ENCODE data around the gene TRAPPC4. TPM values are rescaled to one million over a fixed set of nuclear protein-coding genes. Genes with fewer than 3 reads are reported as not detected.

The TRAPPC4 gene
- total RNA-seq, 2 donors from 2014 or later: 60.0 to 66.8 TPM

DNA sequence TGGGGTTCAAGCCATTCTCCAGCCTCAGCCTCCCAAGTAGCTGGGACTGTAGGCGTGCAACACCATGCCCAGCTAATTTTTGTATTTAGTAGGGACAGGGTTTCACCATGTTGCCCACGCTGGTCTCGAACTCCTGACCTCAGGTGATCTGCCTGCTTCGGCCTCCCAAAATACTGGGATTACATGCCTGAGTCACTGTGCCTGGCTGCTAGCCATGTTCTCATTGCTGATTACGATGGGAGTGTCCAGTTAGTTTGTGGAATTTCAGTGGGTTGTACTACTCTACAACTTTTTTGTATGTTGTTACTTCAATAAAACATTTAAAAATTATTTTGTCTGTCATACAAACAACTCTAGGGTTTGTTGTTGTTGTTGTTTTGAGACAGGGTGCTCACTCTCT lies 44.2 kb downstream of the TRAPPC4 start:
- Mint-ChIP-seq H3K4me1 (peaks cover 8% of the 10 kb centered on the region), H3K27ac (no peak overlapping the region), H3K9me3 (peaks cover 6% of the 10 kb centered on the region), H3K27me3 (ENCODE audit: insufficient read depth) (no peaks in the 10 kb centered on the region), H3K36me3 (ENCODE audit: low read depth) (peaks cover 6% of the 10 kb centered on the region), H3K4me3 (no peak overlapping the region)
- H3K9ac ChIP-seq (ENCODE audit: extremely low read depth, low read length, poor library complexity, severe bottlenecking): no peak overlapping the region
- TF ChIP-seq, protein P1, sequence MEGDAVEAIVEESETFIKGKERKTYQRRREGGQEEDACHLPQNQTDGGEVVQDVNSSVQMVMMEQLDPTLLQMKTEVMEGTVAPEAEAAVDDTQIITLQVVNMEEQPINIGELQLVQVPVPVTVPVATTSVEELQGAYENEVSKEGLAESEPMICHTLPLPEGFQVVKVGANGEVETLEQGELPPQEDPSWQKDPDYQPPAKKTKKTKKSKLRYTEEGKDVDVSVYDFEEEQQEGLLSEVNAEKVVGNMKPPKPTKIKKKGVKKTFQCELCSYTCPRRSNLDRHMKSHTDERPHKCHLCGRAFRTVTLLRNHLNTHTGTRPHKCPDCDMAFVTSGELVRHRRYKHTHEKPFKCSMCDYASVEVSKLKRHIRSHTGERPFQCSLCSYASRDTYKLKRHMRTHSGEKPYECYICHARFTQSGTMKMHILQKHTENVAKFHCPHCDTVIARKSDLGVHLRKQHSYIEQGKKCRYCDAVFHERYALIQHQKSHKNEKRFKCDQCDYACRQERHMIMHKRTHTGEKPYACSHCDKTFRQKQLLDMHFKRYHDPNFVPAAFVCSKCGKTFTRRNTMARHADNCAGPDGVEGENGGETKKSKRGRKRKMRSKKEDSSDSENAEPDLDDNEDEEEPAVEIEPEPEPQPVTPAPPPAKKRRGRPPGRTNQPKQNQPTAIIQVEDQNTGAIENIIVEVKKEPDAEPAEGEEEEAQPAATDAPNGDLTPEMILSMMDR (conservative IDR thresholded peaks at IDR 0.05): no peak
- 95 to 100% methylated on average over 3 to 5 of the region's 5 CpGs for WGBS, 2 experiments (ENCODE audit: insufficient coverage in 1 of 2, insufficient read length in 1 of 2)
- no peak overlapping the region for H3K4me3 ChIP-seq (ENCODE audit: low read length)
- H3K27ac ChIP-seq (ENCODE audit: low read depth, low read length): no peak overlapping the region
- no peaks in the 10 kb centered on the region for H3K9me3 ChIP-seq (ENCODE audit: control insufficient read depth, low read length)
- H3K4me1 ChIP-seq (ENCODE audit: control insufficient read depth, insufficient read depth, low read length): no peaks in the 10 kb centered on the region
- no peaks in the 10 kb centered on the region for H3K27me3 ChIP-seq (ENCODE audit: control insufficient read depth, insufficient read depth, low read length, poor library complexity, severe bottlenecking)
- H3K36me3 ChIP-seq (ENCODE audit: control insufficient read depth, insufficient read depth, low read length): no peaks in the 10 kb centered on the region
- DNase-seq: no peak

DNA sequence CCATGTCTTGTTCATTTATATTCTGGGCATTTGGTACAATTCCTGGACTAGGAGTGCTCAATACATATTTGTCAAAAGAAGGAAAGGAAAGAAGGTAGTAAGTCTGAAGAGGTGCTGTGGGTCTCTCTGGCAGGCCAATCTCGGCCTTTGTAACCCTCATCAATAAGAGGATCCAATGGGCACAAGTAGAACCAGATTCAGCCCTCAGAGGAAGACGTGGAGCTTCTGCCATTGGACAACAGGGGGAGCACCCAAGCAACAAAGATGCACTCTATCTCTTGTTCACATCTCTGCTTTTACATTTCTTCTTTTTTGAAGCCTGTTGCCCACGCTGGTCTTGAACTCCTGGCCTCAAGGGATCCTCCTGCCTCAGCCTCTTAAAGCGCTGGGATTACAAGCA lies 46.8 kb downstream of the TRAPPC4 start:
- no peak overlapping the region for H3K27ac ChIP-seq (ENCODE audit: low read depth, low read length)
- H3K4me1 ChIP-seq (ENCODE audit: control insufficient read depth, insufficient read depth, low read length): no peaks in the 10 kb centered on the region
- 57 to 64% methylated on average over 4 of the region's 4 CpGs for WGBS, 2 experiments (ENCODE audit: insufficient coverage in 1 of 2, insufficient read length in 1 of 2)
- Mint-ChIP-seq H3K36me3 (ENCODE audit: low read depth) (peaks cover 11% of the 10 kb centered on the region), H3K4me3 (no peak overlapping the region), H3K9me3 (no peaks in the 10 kb centered on the region), H3K27me3 (ENCODE audit: insufficient read depth) (no peaks in the 10 kb centered on the region), H3K27ac (no peak overlapping the region), H3K4me1 (peaks cover 5% of the 10 kb centered on the region)
- TF ChIP-seq, protein P1 (conservative IDR thresholded peaks at IDR 0.05): peak; percentile 70
- no peak overlapping the region for H3K4me3 ChIP-seq (ENCODE audit: low read length)
- no peak overlapping the region for H3K9ac ChIP-seq (ENCODE audit: extremely low read depth, low read length, poor library complexity, severe bottlenecking)
- no peaks in the 10 kb centered on the region for H3K9me3 ChIP-seq (ENCODE audit: control insufficient read depth, low read length)
- peak; percentile 74 for DNase-seq
- no peaks in the 10 kb centered on the region for H3K27me3 ChIP-seq (ENCODE audit: control insufficient read depth, insufficient read depth, low read length, poor library complexity, severe bottlenecking)
- H3K36me3 ChIP-seq (ENCODE audit: control insufficient read depth, insufficient read depth, low read length): peaks cover 10% of the 10 kb centered on the region

DNA sequence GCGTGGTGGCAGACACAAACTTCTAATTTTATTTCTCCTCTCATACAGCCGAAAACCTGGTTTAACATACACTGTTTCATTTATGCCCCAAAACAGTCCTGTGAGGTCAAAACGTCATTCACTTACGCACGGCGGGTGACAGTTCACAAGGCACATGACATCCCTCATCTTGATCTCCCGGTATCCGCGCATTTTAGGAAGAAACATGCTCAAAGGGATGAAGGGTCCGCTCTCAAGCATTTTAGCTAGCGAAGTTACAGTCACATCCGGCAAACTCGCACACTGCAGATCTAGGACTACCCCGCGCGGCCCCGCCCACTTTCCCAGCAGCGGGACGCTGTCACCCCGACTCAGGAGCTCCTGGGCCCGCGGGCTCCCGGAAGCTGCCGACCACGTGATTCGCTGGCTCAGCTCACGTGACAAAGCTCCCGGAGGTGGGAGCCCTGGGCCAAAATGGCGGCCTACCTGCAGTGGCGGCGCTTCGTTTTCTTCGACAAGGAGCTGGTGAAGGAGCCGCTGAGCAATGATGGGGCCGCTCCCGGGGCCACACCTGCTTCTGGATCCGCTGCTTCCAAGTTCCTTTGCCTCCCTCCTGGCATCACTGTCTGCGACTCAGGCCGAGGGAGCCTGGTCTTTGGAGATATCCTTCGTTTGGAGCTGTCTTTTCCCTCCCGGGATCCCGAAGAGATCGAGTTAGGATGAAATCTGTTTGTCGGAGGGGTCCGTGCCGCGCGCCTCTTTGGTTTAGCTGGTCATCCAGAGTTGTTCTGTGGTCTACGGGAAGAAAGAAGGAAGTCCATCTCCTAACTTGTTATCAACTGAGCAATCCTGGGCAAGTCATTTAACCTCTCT lies 49.0 kb downstream of the TRAPPC4 start, which contains the start of gene VPS11:
Gene VPS11, plus strand, starts transcription at position 448 of the 852 bp plus-strand sequence. Its CDS starts 6 bp downstream, at position 454.
- H3K27ac Mint-ChIP-seq: peak within 1 kb of the TSS; percentile 98
- peak within 1 kb of the TSS; percentile 95 for H3K4me3 ChIP-seq (ENCODE audit: low read length)
- peaks cover 26% of the 10 kb centered on the region for H3K36me3 ChIP-seq (ENCODE audit: control insufficient read depth, insufficient read depth, low read length)
- TF ChIP-seq, protein P1 (conservative IDR thresholded peaks at IDR 0.05): no peak
- H3K9ac ChIP-seq (ENCODE audit: extremely low read depth, low read length, poor library complexity, severe bottlenecking): peak within 1 kb of the TSS; percentile 90
- H3K36me3 Mint-ChIP-seq (ENCODE audit: low read depth): peaks cover 24% of the 10 kb centered on the region
- no peaks in the 10 kb centered on the region for H3K9me3 Mint-ChIP-seq
- no peaks in the 10 kb centered on the region for H3K27me3 ChIP-seq (ENCODE audit: control insufficient read depth, insufficient read depth, low read length, poor library complexity, severe bottlenecking)
- H3K4me3 Mint-ChIP-seq: peak within 1 kb of the TSS; percentile 96
- no peaks in the 10 kb centered on the region for H3K9me3 ChIP-seq (ENCODE audit: control insufficient read depth, low read length)
- no peaks in the 10 kb centered on the region for H3K27me3 Mint-ChIP-seq (ENCODE audit: insufficient read depth)
- H3K27ac ChIP-seq (ENCODE audit: low read depth, low read length): peak within 1 kb of the TSS; percentile 57
- peak; percentile 98 for DNase-seq
- WGBS, 2 experiments (ENCODE audit: insufficient coverage in 1 of 2, insufficient read length in 1 of 2): 0 to 1% methylated on average over 33 to 49 of the region's 49 CpGs
- no peaks in the 10 kb centered on the region for H3K4me1 ChIP-seq (ENCODE audit: control insufficient read depth, insufficient read depth, low read length)
- H3K4me1 Mint-ChIP-seq: peaks cover 5% of the 10 kb centered on the region

Small RNA genes lying within 50 kb of the gene (microRNA-seq; reads per million reads assigned to microRNA genes)
- gene MIR3656 (ENCODE audit: borderline microRNAs expressed): not detected

Other genes starting within 250 kb of the TRAPPC4 start
- 100 to 1,000 TPM; 103 to 133 TPM for gene DDX6, start 227.6 kb upstream of the TRAPPC4 start, total RNA-seq
- gene CXCR5, start 134.9 kb upstream of the TRAPPC4 start, total RNA-seq: under 1 TPM in 1 of 2 donors, not detected in 1; 0.07 TPM
- gene BCL9L, start 92.8 kb upstream of the TRAPPC4 start, total RNA-seq: 10 to 100 TPM; 73.9 to 77.3 TPM
- under 1 TPM in 1 of 2 donors, not detected in 1; 0.38 TPM for gene UPK2, start 62.5 kb upstream of the TRAPPC4 start, total RNA-seq
- gene FOXR1, start 47.0 kb upstream of the TRAPPC4 start, total RNA-seq: not detected
- gene CENATAC, start 20.6 kb upstream of the TRAPPC4 start, total RNA-seq: 10 to 100 TPM; 38.7 to 43.3 TPM
- gene RPS25, start 423 bp upstream of the TRAPPC4 start, total RNA-seq: 1,000 to 10,000 TPM; 1,289 to 1,299 TPM
- 10 to 100 TPM; 63.6 to 75.3 TPM for gene SLC37A4, start 12.1 kb downstream of the TRAPPC4 start, total RNA-seq
- gene HYOU1, start 38.4 kb downstream of the TRAPPC4 start, total RNA-seq: 100 to 1,000 TPM; 277 to 315 TPM
- gene VPS11, start 49.1 kb downstream of the TRAPPC4 start, total RNA-seq: 10 to 100 TPM; 26.9 to 29.1 TPM
- 10 to 100 TPM; 45.9 to 54.8 TPM for gene HMBS, start 66.1 kb downstream of the TRAPPC4 start, total RNA-seq
- gene DPAGT1, start 83.1 kb downstream of the TRAPPC4 start, total RNA-seq: 10 to 100 TPM; 49.4 to 51.9 TPM
- 1 to 10 TPM; 2.4 to 3.1 TPM for gene C2CD2L, start 88.6 kb downstream of the TRAPPC4 start, total RNA-seq
- gene HINFP, start 102.8 kb downstream of the TRAPPC4 start, total RNA-seq: 10 to 100 TPM; 43.8 to 44.8 TPM
- gene ABCG4, start 130.3 kb downstream of the TRAPPC4 start, total RNA-seq: 1 to 10 TPM; 1.5 to 1.8 TPM
- 10 to 100 TPM; 21.8 to 29.6 TPM for gene NLRX1, start 150.0 kb downstream of the TRAPPC4 start, total RNA-seq
- gene NHERF4, start 166.7 kb downstream of the TRAPPC4 start, total RNA-seq: under 1 TPM; 0.11 to 0.97 TPM
- gene CBL, start 187.6 kb downstream of the TRAPPC4 start, total RNA-seq: 10 to 100 TPM; 40.3 to 52.7 TPM